GM19193 (cell line): Measurements from ENCODE around the gene PIK3C2A.

Source experiments
- POLR2A ChIP-seq: IDR thresholded peaks from 4 replicates; pipeline ENCODE4 v1.6.1; 2011; ENCODE audit not compliant: insufficient read depth, insufficient read length; ENCODE audit errors: extremely low read depth

The PIK3C2A gene

DNA sequence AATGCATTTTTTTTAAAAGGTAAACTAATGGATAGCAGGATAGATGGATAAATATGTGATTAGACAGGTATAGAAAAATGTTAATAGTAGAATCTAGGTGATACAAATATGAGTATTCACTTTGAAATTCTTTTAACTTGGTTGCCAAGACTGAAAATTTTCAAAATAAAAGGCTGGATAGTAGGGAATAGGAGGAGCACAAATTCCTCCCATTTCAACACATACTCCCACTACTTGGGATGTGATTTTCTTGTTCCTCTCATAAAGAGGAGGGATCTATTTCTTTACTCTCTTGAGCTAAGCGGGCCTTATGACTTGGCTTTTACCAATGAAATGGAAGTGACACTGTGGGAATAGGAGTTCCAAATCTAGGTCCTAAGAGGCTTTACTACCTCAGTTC is 35.9 kb downstream of the PIK3C2A start:
- no peak for TF ChIP-seq POLR2A

GRCh38 chr11:17171343-17171742 is 36.4 kb downstream of the PIK3C2A start:
- TF ChIP-seq POLR2A: no peak

GRCh38 chr11:17169876-17170275 is 37.9 kb downstream of the PIK3C2A start:
- no peak for TF ChIP-seq POLR2A

GRCh38 chr11:17165247-17165890 is 42.4 kb downstream of the PIK3C2A start:
- TF ChIP-seq POLR2A: no peak

- no peak for TF ChIP-seq POLR2A
Measured at GRCh38 chr11:17164361-17165246, 43.2 kb downstream of the PIK3C2A start.

- TF ChIP-seq POLR2A: no peak
Measured at GRCh38 chr11:17163736-17164135, 44.0 kb downstream of the PIK3C2A start.

- TF ChIP-seq POLR2A: no peak
Measured at GRCh38 chr11:17163291-17163690, 44.5 kb downstream of the PIK3C2A start.

GRCh38 chr11:17162376-17162775 is 45.4 kb downstream of the PIK3C2A start:
- TF ChIP-seq POLR2A: no peak

- no peak for TF ChIP-seq POLR2A
Measured at GRCh38 chr11:17161515-17161914, 46.3 kb downstream of the PIK3C2A start.

GRCh38 chr11:17159441-17159840 is 48.3 kb downstream of the PIK3C2A start:
- no peak for TF ChIP-seq POLR2A
